PC-9 (cell line): ENCODE data around the gene ENPP5. TPM values are rescaled to one million over a fixed set of nuclear protein-coding genes. Genes with fewer than 3 reads are reported as not detected.

Experiments
- BruUV-seq: library from RNA; stranded (reverse); fragments of 400-500 nt; replicated peaks from 2 replicates; lab custom pipeline; 2021; lab: Mats Ljungman, UMichigan
- CTCF ChIA-PET: fragments of 300-600 bp; sonication (Branson Sonifier 250); formaldehyde crosslinking; loops from one replicate; lab custom pipeline; 2022; ENCODE audit warnings: antibody characterized with exemption; lab: Charles Lee
- POLR2A ChIA-PET: fragments of 300-600 bp; sonication (Branson Sonifier 250); formaldehyde crosslinking; loops from one replicate; lab custom pipeline; 2022; ENCODE audit warnings: antibody characterized with exemption; ENCODE audit not compliant: unreplicated experiment; lab: Charles Lee
- DNase-seq, 2 experiments: peaks; one replicate each; pipeline versions ENCODE4 v3.0.0 to v3.0.0-alpha.2; 2015 to 2022; ENCODE audit warnings: mixed read lengths in 1 of 2
- H2AFZ ChIP-seq: fragments of 200-600 bp; sonication (generic); 2 replicates; pipeline ENCODE4 v1.8.1; 2017; ENCODE audit warnings: antibody characterized with exemption
- H3F3A ChIP-seq: fragments of 200-600 bp; sonication (generic); 2 replicates; pipeline ENCODE4 v1.8.1; 2017; ENCODE audit warnings: antibody characterized with exemption, mild to moderate bottlenecking, low read depth; ENCODE audit not compliant: insufficient read depth
- H3K27ac ChIP-seq: fragments of 200-600 bp; sonication (generic); 2 replicates; pipeline ENCODE4 v1.6.1; 2016; ENCODE audit warnings: mixed run types
- H3K27me3 ChIP-seq: fragments of 200-600 bp; sonication (generic); 2 replicates; pipeline ENCODE4 v1.6.1; 2016; ENCODE audit warnings: low read depth, mixed run types; ENCODE audit not compliant: insufficient read depth
- H3K36me3 ChIP-seq: fragments of 200-600 bp; sonication (generic); 2 replicates; pipeline ENCODE4 v1.6.1; 2016; ENCODE audit warnings: low read depth, mixed run types
- H3K4me1 ChIP-seq: fragments of 200-600 bp; sonication (generic); replicated peaks from 2 replicates; pipeline ENCODE4 v1.6.1; 2016; ENCODE audit warnings: mixed run types; ENCODE audit not compliant: insufficient read depth
- H3K4me2 ChIP-seq: fragments of 200-600 bp; sonication (generic); 2 replicates; pipeline ENCODE4 v1.6.1; 2017; ENCODE audit warnings: mixed run types
- H3K4me3 ChIP-seq: fragments of 200-600 bp; sonication (generic); 2 replicates; pipeline ENCODE4 v1.6.1; 2016; ENCODE audit warnings: mixed run types
- H3K79me2 ChIP-seq: fragments of 200-600 bp; sonication (generic); 2 replicates; pipeline ENCODE4 v1.6.1; 2017; ENCODE audit warnings: low read depth, mixed run types
- H3K9me2 ChIP-seq: fragments of 200-600 bp; sonication (generic); 2 replicates; pipeline ENCODE4 v1.8.1; 2017; ENCODE audit warnings: mild to moderate bottlenecking; ENCODE audit not compliant: insufficient read depth
- H3K9me3 ChIP-seq: fragments of 200-600 bp; sonication (generic); 2 replicates; pipeline ENCODE4 v1.8.1; 2016; ENCODE audit warnings: low read depth; ENCODE audit not compliant: insufficient read depth
- H4K20me1 ChIP-seq: fragments of 200-600 bp; sonication (generic); 2 replicates; pipeline ENCODE4 v1.8.1; 2017; ENCODE audit not compliant: insufficient read depth
- CTCF ChIP-seq: fragments of 200-600 bp; sonication (generic); conservative IDR thresholded peaks from 2 replicates; pipeline ENCODE4 v1.6.1; 2017; ENCODE audit warnings: mixed run types, antibody characterized with exemption, mild to moderate bottlenecking, moderate library complexity
- EZH2 ChIP-seq: fragments of 200-600 bp; sonication (generic); IDR thresholded peaks from 2 replicates; pipeline ENCODE4 v1.8.0; 2017; ENCODE audit warnings: antibody characterized with exemption, low read depth
- intact Hi-C: fragments of 100-400 bp; cut with micrococcal nuclease; formaldehyde crosslinking; loops from one replicate; pipeline ENCODE4 v1.10.0; 2022; ENCODE audit not compliant: unreplicated experiment
- total RNA-seq: library from RNA; stranded (reverse); gene quantifications from 2 replicates; pipeline ENCODE4 v1.2.3, GENCODE V29; 2021

ENPP5 gene
- total RNA-seq, 1 experiment from 2014 or later = 9.1 TPM

DNA sequence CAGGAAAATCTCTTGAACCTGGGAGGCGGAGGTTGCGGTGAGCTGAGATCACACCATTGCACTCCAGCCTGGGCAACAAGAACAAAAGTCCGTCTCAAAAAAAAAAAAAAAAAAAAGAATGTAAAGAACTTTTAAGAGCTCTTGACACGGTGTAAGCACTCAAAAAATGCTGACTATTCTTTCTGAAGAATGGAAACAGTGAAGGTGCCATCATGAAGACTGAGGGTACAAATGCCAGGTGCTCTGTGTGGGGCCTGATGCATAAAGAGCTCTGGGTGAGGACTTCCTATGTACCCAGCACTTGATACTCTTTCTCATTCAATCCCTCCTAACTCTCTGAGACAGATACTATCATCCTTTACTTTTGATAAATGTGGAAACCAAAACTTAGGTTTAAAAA lies 45.0 kb upstream of the ENPP5 start:
- no peak for DNase-seq
- Histone ChIP-seq H2AFZ (no peak overlapping the region), H4K20me1 (no peaks in the 10 kb centered on the region), H3K9me3 (no peaks in the 10 kb centered on the region), H3K79me2 (no peaks in the 10 kb centered on the region), H3K4me2 (no peak overlapping the region), H3F3A (no peaks in the 10 kb centered on the region), H3K27me3 (peaks cover 6% of the 10 kb centered on the region; the same call in 1 of the 2 replicates), H3K4me3 (no peak overlapping the region), H3K36me3 (no peaks in the 10 kb centered on the region), H3K4me1 (no peaks in the 10 kb centered on the region), H3K9me2 (no peaks in the 10 kb centered on the region; the same call in 1 of the 2 replicates), H3K27ac (no peak overlapping the region)
- no TSS peak for BruUV-seq
- POLR2A ChIA-PET = no interaction called here
- TF ChIP-seq EZH2 = no peak
- TF ChIP-seq CTCF = no peak
- CTCF ChIA-PET = interaction anchor here (0.5 kb wide), 1 partner anchor 86 kb away, joined by 8 read pairs; the partner anchor contains the start of gene ENPP4
- intact Hi-C loops = no loop called here

GRCh38 chr6:46215213-46215612 lies 44.4 kb upstream of the ENPP5 start:
- no TSS peak for BruUV-seq
- Histone ChIP-seq H3K9me2 (no peaks in the 10 kb centered on the region; the same call in 1 of the 2 replicates), H3K9me3 (no peaks in the 10 kb centered on the region), H2AFZ (no peak overlapping the region), H3K27ac (no peak overlapping the region), H3K79me2 (no peaks in the 10 kb centered on the region), H3K4me3 (no peak overlapping the region), H3K4me2 (no peak overlapping the region), H3K4me1 (no peaks in the 10 kb centered on the region), H4K20me1 (no peaks in the 10 kb centered on the region), H3K36me3 (no peaks in the 10 kb centered on the region), H3K27me3 (peaks cover 6% of the 10 kb centered on the region; the same call in 1 of the 2 replicates), H3F3A (no peaks in the 10 kb centered on the region)
- DNase-seq = no peak
- ChIA-PET POLR2A (no interaction called here), CTCF (no interaction called here)
- TF ChIP-seq CTCF = no peak
- TF ChIP-seq EZH2 = no peak
- intact Hi-C loops = no loop called here

- BruUV-seq = no TSS peak
- Histone ChIP-seq H3K9me2 (no peaks in the 10 kb centered on the region; the same call in 1 of the 2 replicates), H3K36me3 (no peaks in the 10 kb centered on the region), H3F3A (no peaks in the 10 kb centered on the region), H3K4me3 (no peak overlapping the region), H3K79me2 (no peaks in the 10 kb centered on the region), H3K27me3 (peaks cover 6% of the 10 kb centered on the region; the same call in 1 of the 2 replicates), H3K27ac (no peak overlapping the region), H4K20me1 (no peaks in the 10 kb centered on the region), H3K9me3 (no peaks in the 10 kb centered on the region), H3K4me1 (no peaks in the 10 kb centered on the region), H3K4me2 (no peak overlapping the region), H2AFZ (no peak overlapping the region)
- TF ChIP-seq CTCF = no peak
- no peak for TF ChIP-seq EZH2
- ChIA-PET POLR2A (no interaction called here), CTCF (no interaction called here)
- DNase-seq = no peak
- intact Hi-C loops = no loop called here
Observed at GRCh38 chr6:46211917-46212316, 41.1 kb upstream of the ENPP5 start.
